NCI-H2081 (cell line): ENCODE data around the gene CLDN18.

Experiments used
- DNase-seq, 2 experiments: peaks; one replicate each; lab custom pipeline; 2025; lab: John Stamatoyannopoulos, UW

Gene CLDN18

DNA sequence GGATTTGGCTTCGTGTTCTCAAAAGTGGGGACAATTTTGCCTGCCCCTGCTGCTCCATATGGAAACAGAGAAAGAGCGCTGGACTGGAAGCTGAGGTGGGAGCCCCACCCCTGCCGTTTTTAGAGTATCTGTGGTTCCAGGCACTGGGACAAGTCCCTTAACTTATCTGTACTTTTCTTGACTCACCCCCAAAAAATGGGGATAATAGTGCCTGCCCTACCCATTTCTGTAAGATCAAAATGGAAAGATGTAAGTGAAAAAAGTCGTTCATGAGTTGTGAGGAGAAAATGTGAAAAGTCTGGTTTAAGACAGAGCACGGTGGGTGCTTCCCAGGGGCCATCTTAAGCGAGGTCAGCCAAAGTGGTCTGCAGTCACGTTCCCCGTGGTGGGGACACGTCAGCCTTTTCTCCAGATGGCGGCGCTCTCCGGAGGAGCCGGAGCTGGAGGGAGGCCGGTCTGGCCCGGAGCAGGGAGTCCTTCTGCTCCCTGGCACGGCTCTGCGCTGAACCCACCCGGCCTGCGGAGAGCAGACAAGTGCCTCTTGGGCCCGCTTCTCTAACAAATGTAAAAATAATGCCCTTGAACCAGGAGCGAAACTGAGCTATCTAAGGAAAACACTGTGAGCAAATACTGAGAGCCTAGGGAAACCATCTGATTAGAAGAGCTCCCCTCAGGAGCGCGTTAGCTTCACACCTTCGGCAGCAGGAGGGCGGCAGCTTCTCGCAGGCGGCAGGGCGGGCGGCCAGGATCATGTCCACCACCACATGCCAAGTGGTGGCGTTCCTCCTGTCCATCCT lies at the start of gene CLDN18:
TSS of gene CLDN18 (plus strand) at position 690 of the 797 bp plus-strand sequence. CDS start at position 751, 61 bp downstream.
- DNase-seq = no peak

DNA sequence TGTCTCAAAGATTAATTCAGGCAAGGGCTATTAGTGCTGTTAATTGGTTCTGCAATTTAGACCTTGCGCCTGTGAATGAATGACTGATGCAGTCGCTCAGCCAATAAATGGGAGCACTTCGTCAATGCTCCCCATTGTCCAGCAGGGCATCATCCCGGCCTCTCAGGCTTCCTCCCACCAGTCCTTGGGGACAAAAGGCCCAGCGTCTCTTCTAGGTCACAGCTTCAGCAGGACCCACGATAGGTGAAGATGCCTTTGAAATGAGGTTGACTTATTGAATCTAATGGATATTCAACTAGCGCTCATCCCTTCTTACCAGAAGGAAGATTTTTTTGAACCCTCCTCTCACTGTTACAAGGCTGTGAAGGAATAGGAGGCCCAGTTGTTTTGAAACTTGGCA lies 47.7 kb upstream of the CLDN18 start:
- no peak for DNase-seq

DNA sequence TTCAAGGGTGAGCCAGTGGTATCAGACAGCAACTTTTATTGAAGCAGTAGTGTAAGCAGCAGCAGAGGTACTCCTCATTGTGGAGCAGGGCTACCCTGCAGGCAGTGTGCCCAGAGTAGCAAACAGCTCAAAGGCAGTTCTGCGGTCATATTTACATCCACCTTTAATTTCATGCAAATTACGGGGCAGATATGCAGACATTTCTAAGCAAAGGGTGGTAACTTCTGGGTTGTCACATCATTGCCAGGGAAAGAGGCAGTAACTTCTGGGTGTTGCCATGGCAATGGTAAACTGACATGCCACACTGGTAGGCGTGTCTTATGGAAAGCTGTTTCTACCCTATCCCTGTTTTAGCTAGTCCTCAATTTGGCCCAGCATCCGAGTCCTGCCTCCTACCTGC lies 46.5 kb upstream of the CLDN18 start:
- DNase-seq = no peak

DNA sequence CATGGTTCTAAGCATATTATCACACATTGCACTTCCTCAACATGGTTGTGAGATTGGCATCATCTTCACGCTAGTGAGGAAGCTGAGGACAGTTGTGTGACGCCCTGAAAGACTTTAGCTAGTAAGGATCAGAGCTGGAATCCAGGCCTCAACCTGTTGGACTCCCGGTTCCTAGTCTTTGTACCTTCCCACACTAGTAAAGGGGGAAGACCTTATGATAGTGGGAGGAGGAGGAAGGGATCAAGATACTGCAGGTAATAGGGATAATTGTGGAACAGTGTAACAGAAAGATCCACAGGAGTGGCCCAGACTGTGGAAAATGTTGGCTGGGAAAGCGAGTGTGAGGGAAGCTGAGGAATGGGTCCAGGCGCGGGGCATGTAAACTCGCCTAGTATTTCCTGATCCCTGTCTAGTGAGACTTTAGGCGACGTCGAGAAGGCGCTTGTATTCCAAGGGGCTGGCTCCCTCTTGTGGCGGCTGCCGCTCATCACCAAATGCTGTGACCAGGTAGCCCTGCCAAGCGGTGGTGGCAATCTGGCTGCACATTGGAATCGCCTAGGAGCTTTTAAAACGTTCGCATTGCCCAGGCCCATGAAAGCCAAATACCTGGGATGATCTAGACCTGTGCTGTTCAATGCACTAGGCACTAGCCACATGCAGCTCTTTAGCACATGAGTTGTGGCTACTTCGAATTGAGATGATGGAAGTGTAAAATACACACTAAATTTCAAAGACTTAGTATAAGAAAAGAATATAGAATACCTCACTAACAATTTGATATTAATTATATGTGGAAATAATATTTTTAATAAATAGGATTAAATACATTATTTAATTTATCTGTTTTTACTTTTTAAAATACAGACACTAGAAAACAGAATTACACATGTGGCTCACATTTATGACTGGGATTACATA lies 38.8 kb upstream of the CLDN18 start:
- peak; percentile 82 to 86 for DNase-seq

DNA sequence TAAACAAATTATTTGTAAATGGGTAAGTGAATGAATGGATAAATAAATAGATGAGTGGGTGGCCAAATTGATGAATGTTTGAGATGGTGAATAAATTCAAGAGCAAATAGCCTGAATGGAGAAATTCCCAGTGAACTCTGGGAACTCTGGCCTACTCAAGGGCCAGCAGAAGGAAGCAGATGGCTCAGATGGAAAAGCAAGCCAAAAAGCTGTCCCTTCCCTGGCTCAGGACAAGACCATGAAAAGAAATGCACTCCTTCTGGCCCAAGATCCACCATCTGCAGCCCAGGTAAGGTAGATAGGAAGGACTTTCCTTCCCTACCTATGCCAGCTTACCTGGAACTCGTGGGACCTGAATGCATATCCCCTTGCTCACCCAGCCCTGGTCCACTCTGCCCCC lies 37.6 kb upstream of the CLDN18 start:
- no peak for DNase-seq

DNA sequence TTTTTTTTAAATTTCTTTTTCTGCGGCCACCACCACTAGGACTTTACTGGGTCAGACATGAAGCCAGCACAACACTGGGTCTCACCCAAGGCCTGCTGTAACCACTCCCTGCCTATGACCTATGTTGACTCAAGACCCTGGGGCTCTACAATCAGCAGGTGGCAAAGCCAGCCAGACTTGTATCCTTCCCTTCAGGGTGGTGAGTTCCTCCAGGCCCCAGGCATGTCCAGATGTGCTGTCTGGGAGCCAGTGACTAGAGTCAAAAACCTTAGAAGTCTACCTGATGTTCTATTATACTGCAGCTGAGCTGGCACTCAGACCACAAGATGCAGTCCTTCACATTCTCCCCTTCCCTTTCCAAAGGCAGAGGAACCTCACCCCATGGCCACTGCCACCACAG lies 31.6 kb upstream of the CLDN18 start:
- no peak for DNase-seq

DNA sequence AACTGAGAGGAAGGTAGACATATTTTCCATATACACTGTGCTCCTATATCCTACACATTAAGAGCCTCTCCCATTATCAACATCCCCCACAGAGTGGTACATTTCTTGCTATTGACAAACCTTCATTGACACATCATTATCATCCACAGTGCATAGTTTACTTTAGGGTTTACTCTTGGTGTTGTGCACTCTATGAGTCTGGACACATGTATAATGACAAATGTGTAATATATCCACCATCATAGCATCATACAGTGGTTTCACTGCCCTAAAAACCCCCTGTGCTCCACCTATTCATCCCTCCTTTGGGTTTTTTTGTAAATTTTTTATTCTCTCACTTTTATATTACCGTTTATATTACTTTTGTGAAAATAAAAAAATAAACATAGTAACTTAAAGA lies 22.2 kb upstream of the CLDN18 start:
- peak; percentile 14 to 74 for DNase-seq

DNA sequence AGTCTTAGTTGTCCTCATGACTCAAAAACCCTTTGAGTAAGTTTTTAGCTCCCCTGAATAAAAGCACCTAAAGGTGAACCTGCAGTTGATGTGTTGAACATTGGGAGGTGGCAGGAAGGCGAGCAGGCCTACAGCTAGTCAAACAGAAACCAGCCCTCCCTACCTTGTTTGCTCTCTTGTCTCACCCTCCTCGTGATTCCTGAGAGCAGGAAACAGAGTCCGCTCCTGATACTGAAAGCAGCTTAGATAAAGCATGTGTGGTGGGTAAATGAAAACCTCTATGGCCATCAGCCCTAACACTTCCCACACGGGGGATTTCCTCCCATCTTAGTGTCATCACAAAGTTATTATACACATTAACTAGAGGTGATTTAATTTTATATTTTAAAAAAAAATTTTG lies 21.8 kb upstream of the CLDN18 start:
- peak; percentile 31 to 77 for DNase-seq

DNA sequence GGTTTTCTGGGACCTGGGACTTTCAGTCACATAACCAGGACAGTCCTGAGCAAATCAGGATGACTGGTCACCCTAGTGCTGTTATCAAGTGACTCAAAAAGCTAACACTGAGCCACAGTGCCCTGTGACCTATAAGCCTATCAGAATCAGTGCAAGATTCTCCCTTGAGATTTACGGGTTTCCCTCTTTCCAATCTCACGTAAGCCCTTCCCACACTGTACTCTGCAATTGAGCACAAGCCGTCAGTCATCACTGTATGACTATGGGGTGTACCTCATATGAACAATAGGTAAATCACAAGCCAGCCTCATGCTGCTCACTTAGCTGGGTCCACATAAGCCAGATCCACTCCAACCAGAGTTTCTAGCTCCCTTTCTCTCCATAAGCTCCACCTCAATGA lies 21.0 kb upstream of the CLDN18 start:
- no peak for DNase-seq

DNA sequence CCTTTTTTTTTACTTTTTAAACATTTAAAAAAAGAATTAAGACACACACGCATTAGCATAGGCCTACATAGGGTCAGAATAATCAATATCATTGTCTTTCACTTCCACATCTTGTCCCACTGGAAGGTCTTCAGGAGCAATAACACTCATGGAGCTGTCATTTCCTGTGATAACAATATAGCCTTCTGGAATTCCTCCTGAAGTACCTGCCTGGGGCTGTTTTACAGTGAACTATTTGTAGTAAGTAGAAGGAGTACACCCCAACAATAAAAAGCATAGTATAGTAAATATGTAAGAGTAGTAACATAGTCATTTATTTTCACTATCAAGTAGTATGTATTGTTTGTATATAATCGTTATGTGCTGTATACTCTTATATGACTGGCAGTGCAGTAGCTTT lies 19.5 kb upstream of the CLDN18 start:
- DNase-seq = no peak

DNA sequence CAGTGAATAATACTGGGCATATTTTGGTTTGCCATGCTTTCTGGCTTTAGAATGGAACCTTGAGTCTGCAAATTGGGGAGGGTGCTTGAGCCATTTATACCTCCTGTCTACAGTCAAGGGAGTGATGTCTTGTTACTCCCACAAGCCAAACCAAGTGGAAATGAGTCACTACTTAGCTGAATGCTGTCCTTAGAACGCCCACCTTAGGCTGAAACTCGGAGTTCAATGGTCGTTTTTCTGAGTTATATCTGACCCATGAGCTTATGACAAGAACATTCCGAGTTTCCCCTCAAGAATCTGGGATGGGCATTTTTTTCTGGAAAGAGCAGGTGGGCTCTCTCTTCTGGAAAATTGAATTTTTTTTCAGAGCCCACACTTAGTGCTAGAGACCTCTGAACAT lies 17.4 kb upstream of the CLDN18 start:
- no peak for DNase-seq

DNA sequence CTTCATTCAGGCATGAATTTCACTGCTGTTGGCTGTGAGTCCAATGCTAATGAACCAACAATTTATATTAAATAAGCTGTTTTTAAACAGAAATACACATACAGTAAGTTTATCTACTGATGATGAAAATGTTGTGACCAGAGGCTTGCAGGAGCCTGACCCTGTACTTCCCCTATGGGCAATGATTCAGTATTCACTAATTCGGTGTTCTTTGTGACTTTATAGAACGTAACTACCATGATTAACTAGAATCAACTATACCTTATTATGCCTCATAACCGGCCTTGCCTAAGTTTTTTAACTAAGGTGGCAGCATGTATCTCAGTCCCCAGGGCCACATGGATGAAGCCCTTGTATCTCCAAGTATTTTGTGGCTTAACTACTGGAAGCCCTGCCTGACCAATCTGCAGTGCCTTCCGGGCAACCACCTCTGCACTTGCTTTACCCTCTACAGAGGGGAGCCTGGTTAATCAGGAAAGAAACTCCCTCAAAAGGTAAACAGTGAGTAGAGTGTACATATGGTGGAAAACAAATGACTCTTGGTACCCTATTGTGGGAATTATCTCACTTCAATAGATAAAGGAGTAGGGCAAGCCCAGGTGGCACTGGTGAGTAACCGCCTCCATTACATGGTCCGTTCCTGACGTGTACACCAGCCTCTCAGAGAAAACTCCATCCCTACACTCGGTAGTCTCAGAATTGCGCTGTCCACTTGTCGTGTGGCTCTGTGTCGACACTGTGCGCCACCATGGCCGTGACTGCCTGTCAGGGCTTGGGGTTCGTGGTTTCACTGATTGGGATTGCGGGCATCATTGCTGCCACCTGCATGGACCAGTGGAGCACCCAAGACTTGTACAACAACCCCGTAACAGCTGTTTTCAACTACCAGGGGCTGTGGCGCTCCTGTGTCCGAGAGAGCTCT lies 11.6 kb upstream of the CLDN18 start:
- DNase-seq = no peak

DNA sequence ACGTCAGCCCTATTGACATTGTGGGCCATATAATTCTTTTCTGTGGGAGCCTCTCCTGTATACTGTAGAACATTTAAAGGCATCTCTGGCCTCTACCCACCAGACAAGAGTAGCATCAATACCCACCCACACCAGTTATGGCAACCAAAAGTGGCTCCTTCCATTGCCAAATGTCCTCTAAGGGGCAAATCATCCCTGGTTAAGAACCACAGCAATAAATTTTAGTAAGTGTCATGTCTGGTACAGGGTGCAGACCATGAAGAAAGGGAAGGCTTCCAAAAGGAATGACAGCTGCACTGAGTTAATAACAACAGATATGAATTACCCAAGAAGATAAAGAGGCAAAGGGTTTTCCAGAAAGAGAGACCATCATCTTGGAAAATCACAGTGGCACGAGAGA lies 6.9 kb upstream of the CLDN18 start:
- DNase-seq = no peak

DNA sequence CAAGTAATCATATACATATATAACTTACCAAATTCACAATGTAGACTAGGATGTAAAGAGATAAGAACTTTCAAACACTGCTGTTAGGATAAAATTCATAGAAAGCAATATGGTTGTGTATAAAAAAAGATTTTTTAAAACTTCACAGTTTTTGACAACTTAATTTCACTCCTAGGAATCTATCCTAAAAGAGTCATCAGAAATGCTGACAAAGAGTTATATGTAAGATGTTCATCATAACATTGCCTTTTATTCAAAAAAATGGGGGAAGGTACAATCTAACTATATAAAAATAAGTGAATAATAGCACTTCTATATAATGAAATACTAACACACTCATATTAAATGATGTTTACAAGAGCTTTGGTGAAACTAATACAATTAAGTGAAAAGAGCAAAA lies 4.3 kb upstream of the CLDN18 start:
- no peak for DNase-seq

DNA sequence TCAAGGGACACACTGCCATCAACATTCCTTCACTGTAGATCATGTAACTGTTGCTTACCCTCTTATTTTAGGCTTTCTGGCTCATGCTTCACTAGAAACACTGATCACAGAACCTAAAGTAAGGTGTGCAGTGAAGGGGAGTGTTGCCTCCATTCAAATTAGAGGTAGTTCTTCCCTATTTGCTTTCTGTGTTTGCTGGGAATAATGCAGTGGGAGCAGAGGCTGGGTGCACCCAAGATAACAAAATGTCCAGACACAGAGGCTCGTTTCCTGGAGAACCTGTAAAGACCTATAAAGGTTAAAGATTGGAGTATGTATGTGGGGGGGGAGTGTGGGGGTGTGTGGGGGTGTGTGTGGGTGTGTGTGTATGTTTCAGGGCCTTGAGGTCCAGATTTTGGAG lies 2.1 kb upstream of the CLDN18 start:
- DNase-seq = no peak

DNA sequence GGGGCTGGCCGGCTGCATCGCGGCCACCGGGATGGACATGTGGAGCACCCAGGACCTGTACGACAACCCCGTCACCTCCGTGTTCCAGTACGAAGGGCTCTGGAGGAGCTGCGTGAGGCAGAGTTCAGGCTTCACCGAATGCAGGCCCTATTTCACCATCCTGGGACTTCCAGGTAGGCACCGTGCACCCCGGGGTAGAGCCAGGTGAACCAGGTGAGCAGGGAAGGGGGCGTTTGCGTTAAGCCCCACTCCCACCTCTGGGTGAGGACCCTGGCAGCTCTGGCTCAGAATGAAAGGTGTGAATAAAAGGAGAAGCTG lies 267 bp downstream of the CLDN18 start:
- no peak for DNase-seq

DNA sequence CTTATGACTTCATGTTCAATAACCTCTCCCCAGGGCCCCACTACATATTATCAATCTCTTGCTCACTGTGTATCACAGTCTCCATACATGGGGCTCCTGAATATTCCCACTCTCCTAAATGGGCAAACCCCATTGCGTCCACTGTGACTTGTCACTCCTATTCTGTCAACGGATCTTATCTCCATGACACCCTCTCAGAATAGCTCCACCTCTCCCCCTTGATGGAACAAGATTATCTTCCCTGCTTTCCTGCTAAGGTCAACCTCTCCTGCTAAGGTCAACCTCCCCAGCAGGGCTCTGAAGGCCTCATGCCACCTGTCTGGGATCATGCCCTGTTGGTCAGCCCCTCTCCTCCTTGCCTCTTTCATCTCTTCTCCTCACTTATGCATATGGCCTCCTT lies 1.8 kb downstream of the CLDN18 start:
- DNase-seq = no peak

DNA sequence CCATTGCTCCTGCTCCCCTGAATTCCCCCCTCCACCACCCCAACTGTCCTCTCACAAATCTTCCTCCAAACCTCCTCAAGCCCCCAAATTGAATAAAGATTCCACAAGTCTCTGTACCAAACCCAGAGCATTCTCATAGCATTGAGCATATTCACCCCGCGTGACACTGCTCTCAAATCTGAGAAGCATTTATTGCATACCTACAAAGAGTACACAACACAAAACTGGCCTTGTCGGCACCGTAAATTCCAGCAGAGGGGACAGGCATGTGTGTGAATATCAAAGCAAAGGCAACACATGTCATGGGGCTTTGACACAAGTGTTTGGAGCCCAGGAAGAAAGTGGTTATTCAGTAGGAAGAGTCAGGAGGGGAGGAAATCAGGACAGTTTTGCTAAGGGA lies 2.6 kb downstream of the CLDN18 start:
- DNase-seq = no peak

DNA sequence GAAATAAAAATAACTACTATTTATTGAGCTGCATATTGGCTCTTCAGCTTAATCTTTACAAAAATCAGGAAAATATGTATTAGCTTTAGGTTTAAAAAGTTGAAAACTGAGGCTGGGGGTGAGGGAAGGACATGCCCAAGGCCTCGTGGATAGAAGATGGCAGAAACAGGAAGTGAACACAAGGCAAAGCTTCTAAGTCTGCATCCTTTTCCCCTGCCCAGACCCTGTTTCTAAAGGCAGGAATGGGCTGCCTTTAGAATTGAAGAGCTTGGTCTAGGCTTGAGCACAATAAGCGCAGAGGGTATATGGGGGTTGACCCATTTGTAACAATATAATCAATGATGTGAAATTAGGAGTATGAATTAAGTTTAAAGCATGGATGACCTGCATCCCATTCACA lies 6.1 kb downstream of the CLDN18 start:
- no peak for DNase-seq

DNA sequence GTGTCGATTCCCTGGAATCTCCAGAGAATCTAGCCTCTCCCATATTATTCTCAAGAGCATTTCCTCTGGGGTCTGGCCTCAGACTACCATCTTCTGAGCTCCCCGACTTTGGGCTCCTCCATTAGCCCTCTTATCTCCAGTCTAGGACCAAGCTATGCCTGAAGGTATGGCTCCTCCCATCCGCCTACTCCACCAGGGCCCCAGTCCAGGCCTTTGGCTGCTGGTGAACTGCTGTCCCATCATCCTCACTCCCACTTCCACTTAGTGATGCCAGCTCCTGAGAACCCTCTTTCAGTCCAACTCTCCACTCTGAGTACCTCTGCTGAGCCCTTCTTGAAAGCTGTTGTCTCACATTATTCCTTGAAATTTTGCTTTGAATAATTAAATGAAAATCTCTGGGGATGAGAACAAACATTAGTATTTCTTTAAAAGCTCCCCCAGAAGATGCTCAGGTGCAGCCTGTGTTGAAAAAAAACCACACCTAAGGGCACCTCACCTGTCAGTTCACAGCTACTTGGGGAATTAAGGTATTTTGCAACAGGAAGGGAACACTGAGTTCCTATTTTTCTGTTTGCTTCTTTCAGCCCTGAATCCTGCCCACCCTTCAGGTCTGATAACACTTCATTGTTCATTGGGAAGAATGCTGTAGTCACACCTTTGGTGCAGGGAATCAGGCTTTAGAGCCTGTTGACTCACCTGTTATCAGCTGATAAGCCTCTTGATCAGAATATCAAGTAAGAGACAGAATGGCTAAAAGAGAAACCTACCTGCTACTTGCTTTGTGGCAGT lies 9.5 kb downstream of the CLDN18 start:
- no peak for DNase-seq

DNA sequence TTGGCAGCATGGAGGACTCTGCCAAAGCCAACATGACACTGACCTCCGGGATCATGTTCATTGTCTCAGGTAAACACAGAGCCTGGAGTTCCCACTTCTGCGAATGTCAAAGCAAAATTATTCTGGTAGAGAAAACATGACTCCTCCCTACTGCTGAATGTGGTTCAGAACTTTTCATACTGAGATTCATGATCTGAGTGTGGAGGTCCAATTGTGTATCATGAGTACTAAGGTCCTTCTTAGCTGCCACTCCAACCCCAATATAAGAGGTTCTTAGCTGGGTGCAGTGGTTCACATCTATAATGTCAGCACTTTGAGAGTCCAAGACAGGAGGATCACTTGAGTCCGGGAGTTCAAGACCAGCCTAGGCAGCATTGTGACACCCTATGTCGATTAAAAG lies 13.8 kb downstream of the CLDN18 start:
- DNase-seq = no peak

DNA sequence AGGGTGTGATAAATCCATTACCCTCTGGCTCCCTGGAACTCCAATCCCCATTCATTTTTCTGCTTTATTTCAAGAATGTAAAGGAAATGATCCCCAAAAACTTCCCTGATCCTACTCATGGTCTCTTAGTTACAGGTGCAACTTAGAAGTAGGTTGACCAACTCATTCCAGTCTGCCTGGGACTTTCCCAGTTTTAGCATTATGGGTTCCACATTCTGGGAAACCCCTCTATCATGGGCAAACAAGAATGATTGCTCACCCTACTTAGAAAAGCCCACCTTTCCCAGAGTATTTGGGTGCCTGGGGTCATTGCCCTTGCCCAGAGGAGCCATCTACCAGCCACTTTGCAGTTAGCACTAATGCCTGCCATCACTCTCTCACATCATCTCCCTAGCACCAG lies 15.6 kb downstream of the CLDN18 start:
- no peak for DNase-seq
